GM21619 (cell line): ENCODE data around the gene PRDM16.

Experiments used
- ATAC-seq: cut with Tn5 transposase; IDR thresholded peaks from one replicate; pipeline ENCODE4 v1.9.1; 2021; ENCODE audit not compliant: unreplicated experiment

The PRDM16 gene

DNA sequence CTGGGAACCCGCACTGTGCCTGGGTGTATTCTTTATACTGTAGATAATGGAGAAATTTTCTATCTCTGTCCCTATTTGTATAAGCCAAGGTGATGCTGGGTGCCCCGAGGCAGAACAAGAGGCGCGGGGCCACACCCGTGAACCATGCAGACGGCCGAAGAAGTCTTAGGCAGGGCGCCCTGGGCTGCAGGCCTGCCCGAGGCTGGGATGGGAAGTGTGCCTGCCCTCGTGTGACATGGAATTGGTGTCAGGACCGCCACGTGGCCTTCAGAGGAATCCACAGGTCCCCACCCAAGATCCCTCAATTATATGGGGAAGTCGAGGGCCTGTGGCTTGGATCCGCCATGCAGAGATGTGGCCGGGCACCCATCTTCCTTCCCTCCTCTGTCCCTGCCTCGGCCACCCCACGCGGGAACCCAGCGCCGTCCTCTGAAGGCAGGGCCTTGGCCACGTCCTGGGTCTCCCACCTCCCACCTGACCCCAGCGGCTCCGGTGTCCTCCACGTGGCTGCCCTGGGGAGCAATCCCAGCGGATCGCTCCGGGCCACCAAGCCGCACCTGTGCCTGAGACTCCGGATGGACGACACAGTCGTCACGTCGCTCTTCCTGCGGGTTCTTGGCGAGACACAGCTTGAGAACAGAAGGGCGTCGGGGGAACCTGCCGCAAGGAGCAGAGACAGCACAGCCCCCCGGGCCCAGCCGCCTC, 365.6 kb downstream of the PRDM16 start:
- ATAC-seq, result no peak

DNA sequence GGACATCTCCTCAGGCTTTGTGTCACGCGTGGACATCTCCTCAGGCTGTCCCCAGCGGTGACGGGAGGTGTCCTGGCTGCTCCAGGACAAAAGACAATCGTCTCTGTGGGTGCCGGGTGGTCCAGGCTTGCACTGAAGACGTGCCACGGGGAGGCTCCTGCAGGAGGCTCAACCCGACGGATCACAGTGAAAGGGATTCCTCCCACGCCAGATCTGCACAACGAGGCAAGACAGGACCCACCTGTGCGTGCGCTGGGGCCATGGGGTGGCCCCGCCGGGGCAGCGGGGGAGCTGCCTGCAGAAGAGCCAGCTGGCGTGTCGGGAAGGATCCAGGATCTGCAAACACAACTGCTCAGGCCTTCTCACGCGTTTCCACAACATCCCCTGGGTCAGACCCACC, 366.7 kb downstream of the PRDM16 start:
- no peak for ATAC-seq

DNA sequence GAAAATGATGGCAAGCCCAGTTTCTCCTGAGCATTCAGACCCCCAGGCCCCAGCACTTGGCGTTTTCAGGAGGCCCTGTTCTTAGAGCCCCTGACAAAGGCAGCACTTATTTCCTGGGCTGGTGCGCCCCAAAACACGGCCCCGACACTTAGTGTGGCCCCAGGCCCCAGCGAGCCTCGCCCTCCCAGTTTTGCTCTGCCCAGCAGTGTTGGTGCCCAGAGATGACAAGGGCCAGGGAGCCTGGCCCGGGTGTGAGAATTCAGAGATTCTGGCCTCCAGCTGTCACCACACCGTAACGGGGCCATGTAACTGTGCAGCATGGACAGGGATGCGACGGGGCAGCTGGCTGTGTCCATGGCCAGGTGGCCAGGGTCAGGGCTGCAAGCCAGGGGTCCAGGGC, 367.4 kb downstream of the PRDM16 start:
- no peak for ATAC-seq

DNA sequence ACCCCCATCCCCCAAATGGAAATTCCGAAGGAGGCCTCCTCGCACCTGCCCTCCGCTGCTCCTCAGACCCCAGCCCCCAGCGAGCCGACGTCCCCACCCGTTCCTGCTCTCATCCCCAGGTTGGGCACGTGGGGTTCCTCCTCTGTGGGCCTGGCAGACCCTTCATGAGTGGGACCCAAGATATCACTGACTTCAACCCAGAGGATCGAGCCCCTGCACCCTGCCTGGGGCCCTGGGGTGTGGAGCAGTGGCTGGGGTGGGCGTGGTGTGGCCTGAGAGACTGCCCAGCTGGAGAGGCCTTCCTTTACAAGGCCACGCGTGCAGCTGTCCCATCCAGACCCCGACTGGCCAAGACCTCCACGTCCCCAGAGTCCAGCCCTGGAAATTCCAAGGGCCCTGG, 367.9 kb downstream of the PRDM16 start:
- ATAC-seq, result no peak

DNA sequence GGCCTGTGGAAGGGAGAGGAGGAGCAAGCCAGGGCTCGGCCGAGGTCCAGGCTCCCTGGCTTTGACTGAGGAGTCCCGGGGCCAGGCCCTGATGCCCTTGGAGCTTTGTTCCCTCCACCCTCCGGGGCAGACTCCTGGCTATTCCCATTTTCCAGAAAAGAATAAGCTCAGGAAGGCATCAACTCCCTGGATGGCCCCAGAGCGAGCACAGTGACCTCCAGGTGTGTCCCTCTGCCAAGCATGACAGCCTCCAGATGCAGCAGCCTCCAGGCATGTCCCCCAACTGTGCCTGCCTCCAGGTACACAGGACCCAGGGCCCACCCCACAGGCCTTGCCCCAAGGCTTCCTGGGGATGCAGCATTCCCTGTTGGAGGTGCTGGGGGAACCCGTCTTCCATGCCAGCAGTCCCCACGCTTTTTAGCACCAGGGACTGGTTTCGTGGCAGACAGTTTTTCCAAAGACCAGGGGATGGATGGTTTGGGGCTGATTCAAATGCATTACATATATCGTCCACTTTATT, 369.7 kb downstream of the PRDM16 start:
- ATAC-seq, result no peak

DNA sequence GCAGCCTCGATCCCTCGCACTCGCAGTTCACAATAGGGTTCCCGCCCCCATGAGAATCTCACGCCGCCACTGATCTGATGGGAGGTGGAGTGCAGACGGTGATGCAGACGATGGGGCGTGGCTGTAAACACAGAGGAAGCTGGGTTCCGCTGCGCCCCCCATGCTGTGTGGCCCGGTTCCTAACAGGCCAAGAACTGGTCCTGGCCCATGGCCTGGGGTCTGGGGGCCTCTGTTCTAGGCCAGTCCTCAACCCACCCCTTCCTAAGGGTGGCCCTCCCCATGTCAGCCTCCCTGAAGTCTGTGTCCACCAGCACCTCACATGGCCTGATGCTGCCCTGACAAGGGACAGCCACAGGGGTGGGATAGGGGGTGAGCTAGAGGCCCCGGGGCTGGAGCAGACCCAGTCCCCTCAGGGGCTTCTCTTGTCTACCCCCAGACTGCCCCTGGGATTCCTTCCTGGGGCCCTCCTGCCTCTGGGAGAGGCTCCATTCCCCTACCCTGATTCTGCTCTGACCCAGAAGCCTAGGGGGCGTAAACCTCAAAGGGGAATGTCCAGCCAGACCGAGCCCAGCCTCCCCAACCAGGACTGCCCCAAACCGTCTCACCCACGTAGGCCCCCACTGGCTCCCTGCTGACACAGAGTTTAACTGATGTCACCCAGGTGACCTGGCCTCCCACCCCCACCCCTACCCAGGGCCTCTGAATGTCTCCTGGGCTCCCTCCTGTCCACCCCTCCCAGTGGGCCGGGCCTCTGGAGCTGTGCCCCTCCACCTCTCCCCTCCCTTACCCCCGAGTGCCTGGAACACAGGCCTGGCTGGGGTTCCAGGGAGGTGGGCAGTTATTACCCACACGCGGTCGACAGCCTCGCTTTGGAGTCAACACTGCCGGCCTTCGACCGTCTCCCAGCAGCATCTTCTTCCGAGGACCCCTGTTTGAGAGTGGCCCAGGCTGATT, 370.6 kb downstream of the PRDM16 start:
- ATAC-seq, result no peak

DNA sequence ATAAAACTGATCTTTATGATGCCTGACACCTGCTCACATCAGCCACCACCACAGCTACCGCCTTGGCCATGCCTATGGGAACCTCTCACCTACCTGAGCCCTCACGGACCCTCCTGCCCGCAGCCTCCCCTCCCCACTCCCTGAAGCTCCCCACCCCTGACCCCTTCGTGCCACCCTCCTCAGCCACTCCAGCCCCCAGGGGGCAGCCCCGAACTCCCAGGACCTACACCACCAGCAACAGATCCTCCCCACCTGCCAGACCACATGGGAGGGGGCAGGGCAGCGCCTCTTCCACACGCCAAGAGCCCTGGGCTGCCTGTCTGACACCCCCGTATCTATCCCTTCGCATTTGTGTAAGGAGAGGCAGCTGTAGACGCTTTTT, 371.3 kb downstream of the PRDM16 start:
- ATAC-seq, result no peak

DNA sequence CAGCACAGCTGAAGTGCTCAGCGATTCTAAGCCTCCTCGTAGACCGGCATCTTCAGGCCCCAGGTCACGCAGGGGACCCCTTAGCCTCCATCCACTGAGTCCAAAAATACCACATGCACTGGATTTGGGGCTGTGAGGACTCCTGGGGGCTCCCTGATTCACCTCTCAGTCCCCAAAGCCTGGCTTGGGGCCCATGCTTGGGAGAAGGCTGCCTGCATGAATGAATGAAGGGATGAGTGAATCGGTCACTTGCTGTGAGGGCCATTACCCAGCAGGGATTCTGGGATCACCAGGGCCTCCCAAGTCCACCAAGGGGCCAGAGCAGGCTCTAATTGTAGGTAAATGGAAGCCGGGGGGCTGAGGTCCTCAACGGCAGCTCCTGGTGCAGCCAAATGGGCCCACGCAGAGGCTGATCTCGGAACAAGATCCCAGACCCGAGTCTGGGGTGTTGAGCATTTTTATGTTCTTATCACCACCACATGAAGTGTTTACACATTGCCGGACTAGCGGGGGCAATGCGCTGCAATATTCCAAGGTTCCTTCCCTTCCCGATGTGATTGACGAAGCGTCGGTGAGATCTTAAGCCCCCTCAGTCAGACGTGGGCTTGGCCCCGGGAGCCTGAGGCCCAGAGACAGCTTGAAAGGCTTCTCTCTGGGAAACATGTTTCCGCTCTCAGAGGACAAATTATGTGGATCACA, 371.9 kb downstream of the PRDM16 start:
- no peak for ATAC-seq

DNA sequence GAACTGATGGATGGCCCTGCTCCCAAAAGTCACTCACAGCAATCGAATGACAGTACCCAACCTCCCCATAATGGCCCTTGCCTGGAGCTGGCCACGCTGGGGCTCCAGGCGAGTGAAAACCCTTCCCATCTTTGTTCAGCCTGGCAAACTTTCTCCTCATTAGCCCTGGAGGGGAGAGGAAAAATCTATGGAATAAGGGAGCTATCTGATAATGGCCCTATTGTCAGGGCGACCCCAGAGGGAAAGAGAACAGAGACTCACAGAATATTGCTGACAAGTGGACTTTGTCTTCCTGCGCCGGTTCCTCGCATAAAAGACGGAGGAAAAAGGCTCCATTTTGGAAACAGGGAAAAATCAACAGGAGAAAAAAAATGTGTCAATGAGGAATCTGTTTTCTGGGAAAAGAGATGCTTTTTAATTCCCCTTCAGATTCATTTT, 372.4 kb downstream of the PRDM16 start:
- no peak for ATAC-seq

DNA sequence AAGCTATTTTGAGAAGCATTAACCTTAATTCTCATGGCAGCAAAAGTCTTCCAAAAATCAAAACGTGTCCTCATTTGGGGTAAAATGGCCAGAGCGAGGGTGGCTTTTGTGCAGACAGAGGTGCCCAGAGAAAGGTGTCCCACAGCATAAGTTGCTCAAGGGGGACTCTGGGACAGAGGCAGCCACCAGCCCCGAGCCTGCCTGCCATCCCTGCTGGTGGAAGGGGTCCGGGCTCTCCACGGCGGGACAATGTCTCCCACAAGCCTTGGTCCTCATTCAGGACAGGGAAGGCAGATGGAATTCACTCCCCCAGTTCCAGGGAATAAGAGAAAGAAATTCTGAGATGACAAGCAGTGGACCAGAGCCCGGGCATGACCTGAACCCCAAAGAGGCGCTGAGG, 372.9 kb downstream of the PRDM16 start:
- ATAC-seq, result no peak

DNA sequence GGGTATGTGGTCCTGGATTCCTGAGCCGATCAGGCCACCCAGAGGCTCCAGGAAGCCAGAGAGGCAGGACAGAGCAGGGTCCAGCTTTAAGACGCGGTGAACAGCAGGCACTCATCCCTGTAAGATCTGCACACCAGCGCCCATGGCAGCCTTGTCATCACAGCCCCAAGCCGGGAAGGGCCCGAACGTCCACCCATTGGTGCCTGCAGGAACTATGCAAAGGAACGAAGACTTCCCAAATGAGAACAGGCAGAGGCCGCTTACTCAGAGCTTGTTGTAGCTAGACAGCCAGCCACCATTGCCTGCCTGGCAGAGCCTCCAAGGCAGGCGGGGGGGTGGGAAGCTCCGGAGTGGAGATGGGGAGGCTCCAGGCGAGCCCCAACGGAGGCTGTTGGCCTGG, 373.3 kb downstream of the PRDM16 start:
- no peak for ATAC-seq

DNA sequence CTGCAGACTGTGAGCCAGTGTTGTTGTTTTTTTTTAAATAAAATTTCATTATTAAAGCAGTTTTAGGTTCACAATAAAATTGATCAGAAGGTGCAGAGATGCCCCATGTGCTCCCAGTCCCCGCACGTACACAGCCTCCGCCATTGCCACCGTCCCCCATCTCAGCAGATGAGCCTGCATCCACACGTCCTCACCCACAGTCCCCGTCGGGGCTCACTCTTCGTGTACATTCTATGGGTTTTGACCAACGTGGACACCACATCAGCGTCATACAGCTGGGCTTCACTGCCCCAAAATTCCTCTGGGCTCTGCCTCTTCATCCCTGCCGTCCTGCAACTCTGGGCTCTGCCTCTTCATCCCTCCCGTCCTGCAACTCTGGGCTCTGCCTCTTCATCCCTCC, 373.9 kb downstream of the PRDM16 start:
- no peak for ATAC-seq

DNA sequence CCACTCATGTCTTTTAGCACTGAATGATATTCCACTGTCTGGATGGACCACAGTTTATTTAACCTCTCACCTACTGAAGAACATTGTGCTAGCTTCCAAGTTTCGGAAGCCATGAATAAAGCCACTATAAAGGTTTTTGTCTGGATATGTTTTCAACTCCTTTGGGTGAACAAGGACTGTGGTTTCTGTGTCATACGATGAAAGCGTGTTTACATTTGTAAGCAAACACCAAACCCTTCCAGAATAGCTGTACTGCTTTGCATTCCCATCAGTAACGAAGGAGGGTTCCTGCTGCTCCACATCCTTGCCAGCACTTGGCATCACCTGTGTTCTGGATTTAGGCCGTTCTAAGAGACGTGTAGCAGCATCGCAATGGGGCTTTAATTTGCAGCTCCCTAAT, 374.8 kb downstream of the PRDM16 start:
- no peak for ATAC-seq

DNA sequence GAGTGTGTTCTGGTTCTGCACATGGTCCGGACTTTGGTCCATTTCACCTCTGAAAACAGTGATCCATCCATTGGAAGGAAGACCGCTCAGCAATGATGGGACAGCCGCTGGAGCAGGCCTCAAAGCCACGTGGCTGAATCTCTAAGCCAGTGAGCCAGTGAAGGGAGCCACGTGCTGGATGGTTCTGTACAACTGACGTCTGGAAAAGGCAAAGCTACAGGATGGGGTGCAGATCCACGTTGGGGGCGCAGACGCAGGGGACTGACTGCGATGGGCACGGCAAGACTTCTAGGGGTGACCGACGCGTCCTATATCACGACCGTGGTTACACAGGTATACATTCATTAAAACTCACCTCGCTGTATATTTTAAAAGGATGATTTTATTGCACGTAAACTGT, 375.3 kb downstream of the PRDM16 start:
- no peak for ATAC-seq

DNA sequence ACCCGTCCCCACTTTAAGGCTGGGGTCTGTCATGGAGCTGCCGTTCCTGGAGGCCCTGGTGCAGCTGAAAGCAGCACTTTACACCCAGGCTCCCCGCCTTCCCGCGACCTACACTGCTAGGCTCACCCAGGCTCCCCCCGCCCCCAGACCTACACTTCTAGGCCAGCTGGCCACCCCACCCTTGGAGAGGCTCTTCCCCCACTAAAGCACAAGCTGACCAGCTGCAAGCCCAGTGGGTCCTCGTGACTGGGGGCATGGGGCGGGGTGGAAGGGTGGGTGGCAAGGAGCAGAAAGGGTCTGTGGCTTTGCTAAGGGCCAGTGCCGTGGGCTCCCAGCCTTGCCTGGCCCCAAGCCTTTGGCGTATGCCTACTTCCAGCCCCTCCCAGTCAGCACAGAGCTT, 375.7 kb downstream of the PRDM16 start:
- ATAC-seq, result no peak

DNA sequence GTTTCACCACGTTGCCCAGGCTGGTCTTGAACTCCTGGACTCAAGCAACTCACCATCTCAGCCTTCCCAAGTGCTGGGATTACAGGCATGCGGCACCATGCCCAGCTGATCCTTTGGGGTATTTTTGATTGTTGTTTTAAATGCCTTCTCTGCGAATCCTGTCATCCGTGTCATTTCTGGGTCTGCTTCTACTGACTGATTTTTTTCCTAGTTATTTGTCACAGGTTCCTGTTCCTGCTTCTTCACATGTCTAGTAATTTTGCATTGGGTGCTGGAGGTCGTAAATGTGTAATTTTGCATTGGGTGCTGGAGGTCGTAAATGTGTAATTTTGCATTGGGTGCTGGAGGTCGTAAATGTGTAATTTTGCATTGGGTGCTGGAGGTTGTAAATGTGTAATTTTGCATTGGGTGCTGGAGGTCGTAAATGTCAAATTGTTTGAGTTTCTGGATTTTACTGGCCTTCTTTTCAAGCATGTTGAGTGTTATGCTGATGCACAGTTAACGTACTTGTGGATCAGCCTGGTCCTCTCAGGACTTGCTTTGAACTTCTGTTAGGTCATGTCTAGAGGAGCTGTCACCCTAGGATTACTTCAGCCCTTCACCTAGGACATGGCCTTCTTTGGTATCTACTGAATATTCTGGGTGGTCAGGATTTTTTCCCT, 381.3 kb downstream of the PRDM16 start:
- no peak for ATAC-seq

DNA sequence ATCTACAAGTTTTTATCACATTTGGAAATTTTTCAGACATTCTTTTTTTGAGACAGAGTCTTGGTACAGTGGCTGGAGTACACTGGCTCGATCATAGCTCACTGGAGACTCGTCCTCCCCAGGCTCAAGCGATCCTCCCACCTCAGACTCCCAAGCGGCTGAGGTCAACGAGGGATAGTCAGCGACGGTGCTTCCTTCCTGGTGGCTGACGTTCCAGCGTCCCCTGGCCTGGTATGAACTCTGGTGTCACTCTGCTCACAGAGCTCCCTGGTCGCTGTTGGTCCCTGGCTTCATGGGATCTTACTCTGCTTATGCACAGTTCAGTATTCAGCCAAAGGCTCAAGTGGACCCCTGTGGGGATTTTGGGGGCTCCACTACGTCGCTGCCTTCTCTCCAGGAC, 382.0 kb downstream of the PRDM16 start:
- no peak for ATAC-seq

DNA sequence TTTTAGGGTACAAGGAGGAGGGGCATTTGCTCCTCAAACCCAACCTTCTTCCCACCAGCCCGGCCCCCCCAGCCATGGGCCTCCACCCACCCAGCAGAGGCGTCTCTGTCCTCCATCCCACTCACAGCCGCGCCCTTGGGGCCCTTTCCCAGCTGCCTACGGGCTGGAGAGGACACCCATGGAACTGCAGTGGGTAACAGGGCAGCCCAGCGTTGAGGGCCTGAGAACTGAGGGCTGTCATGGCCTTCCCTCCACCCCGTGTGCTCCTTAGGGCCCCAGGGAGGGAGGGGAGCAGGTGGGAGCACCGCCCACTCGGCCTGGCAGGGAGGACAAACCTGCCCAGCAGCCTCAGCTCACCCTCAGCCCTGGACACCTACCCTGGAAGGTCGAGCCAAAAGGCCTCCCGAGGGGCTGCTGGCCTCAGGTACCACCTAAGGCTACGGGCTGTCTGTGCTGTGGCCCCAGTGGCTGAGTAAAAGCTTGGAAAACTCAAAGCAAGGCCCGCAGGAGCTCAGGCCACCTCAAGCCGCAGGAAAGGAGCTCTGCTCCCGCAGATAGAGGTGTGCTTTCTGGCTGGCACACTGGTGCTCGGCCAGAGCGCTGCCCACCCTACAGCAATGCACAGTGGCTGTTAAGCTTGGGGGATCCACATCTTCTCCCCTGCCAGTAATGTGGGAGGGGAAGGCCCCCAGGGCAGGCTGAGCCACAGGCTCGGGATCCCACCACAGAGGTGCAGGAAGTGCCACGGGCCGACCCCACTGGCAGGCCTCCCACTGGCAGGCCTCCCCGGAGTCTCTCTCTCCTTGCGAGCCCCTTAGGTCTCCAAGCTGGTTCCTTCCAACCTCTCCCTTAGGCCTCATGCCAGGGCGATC, 383.2 kb downstream of the PRDM16 start:
- no peak for ATAC-seq

DNA sequence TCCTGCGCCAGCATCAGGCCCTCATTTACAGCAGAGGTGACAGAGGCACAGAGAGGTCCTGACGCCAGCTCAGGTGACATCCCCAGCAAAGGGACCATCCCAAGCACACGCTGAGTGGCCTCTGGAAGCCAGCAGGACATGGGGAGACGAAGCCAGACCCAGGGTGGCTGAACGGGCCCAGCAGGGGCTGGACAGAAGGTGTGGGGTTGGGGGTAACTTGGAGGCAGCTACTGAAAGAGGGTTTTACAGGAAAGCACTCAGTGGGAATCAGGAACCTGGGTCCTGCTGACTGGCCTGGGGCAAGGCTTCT, 383.8 kb downstream of the PRDM16 start:
- ATAC-seq, result no peak

DNA sequence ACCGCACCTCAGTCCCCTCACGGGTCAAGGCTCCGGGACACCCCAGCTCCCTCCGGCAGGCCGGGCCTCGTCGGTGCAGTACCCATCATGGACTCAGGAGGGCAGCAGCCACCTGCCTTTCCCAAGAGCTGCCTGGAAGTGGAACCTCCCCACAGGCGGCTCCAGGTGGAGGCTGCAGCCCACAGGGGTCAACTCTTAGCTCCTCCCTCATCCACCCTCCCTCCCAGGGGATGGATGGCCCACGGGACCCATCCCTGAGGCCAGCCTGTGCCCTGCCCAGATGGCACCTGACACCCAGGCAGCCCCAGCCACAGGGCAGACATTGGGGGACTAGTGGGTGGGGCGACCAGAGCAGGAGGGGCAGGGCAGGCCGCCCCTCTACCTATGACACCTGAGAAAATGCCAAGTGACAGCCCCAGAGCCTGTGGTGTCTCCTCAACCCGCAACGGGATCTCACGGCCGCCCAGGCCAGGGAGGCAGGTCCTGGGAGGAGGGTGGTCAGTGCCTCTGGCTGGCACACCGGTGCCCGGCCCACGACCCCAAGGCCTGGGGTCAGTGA, 384.3 kb downstream of the PRDM16 start:
- ATAC-seq, result no peak
